GM08714 (cell line): ENCODE results near the gene SP2.
A peak's percentile ranks its signal among the peaks of the same experiment; 100 is the strongest.

Experiments used
- H3K4me3 ChIP-seq: fragments of 200-500 bp; sonication (Bioruptor generic); 2 replicates; pipeline ENCODE4 v1.5.1; 2014; ENCODE audit warnings: mild to moderate bottlenecking, low read length, inconsistent platforms
- ZNF274 ChIP-seq: IDR thresholded peaks from 2 replicates; pipeline ENCODE4 v1.6.1; 2012; ENCODE audit warnings: mild to moderate bottlenecking, low read depth, low read length

SP2 gene

GRCh38 chr17:47895856-47896671 lies at the start of gene SP2:
Gene SP2 (plus strand): TSS chr17:47896236. CDS start chr17:47896287, 51 bp downstream.
- TF ChIP-seq ZNF274: no peak
- peak within 1 kb of the TSS; percentile 86 for H3K4me3 ChIP-seq

GRCh38 chr17:47846716-47847340 lies 49.2 kb upstream of the SP2 start:
- TF ChIP-seq ZNF274: no peak
- no peak overlapping the region for H3K4me3 ChIP-seq

GRCh38 chr17:47847341-47848197 lies 48.5 kb upstream of the SP2 start:
- no peak for TF ChIP-seq ZNF274
- no peak overlapping the region for H3K4me3 ChIP-seq

GRCh38 chr17:47848198-47848513 lies 47.9 kb upstream of the SP2 start:
- no peak for TF ChIP-seq ZNF274
- no peak overlapping the region for H3K4me3 ChIP-seq

- no peak overlapping the region for H3K4me3 ChIP-seq
- no peak for TF ChIP-seq ZNF274
Observed at GRCh38 chr17:47850373-47850691, 45.7 kb upstream of the SP2 start.

- TF ChIP-seq ZNF274: no peak
Observed at GRCh38 chr17:47850692-47851573, 45.1 kb upstream of the SP2 start, which contains the start of gene SP6. Gene SP6 (minus strand): TSS chr17:47851163. CDS start chr17:47848429, 2,734 bp downstream.

GRCh38 chr17:47851764-47852112 lies 44.3 kb upstream of the SP2 start:
- TF ChIP-seq ZNF274: no peak
- no peak overlapping the region for H3K4me3 ChIP-seq

More at GRCh38 chr17:47850692-47851573, 45.1 kb upstream of the SP2 start, which contains the start of gene SP6:
- no peak within 1 kb of the TSS for H3K4me3 ChIP-seq

- TF ChIP-seq ZNF274: no peak
- no peak overlapping the region for H3K4me3 ChIP-seq
Observed at GRCh38 chr17:47852113-47852949, 43.7 kb upstream of the SP2 start.

GRCh38 chr17:47853616-47854015 lies 42.4 kb upstream of the SP2 start:
- no peak overlapping the region for H3K4me3 ChIP-seq
- TF ChIP-seq ZNF274: no peak

- TF ChIP-seq ZNF274: no peak
- H3K4me3 ChIP-seq: no peak overlapping the region
Observed at GRCh38 chr17:47855737-47856136, 40.3 kb upstream of the SP2 start.

- no peak overlapping the region for H3K4me3 ChIP-seq
- TF ChIP-seq ZNF274: no peak
Observed at GRCh38 chr17:47856830-47857229, 39.2 kb upstream of the SP2 start.

GRCh38 chr17:47857551-47858455 lies 38.2 kb upstream of the SP2 start:
- TF ChIP-seq ZNF274: no peak
- H3K4me3 ChIP-seq: no peak overlapping the region

GRCh38 chr17:47860386-47860785 lies 35.6 kb upstream of the SP2 start:
- TF ChIP-seq ZNF274: no peak

More at GRCh38 chr17:47860386-47860785, 35.6 kb upstream of the SP2 start:
- no peak overlapping the region for H3K4me3 ChIP-seq
